Measurements from ENCODE around the gene CLCN6. TPM values are rescaled to one million over a fixed set of nuclear protein-coding genes. Genes with fewer than 3 reads are reported as not detected.

Gene CLCN6
- total and polyA plus RNA-seq, 2 of the 13 experiments (the other 11 are each of a cell fraction or from before 2014, with no cell fraction given): 14.9 to 19.3 TPM

DNA sequence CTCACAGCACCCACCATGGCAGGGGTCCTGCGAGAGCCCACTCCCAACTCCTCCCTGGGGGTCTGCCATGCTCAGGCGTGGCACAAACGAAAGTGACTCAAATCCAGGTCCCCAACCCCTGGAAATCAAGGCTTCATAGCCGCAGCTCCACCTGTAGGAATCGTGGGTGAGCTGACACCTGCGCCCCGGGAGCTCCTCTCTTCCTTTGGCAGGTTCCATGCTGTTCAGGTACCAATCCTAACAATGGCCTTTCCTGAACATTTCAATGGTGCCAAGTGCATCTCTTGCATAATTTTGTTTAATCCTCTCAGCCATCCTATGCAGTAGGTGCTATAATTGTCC, 81.6 kb downstream of the CLCN6 start (continued):
- TF ChIP-seq ZNF687 (CRISPR knock-in tag; IDR thresholded peaks at IDR 0.05) (no peak), ZNF775 (CRISPR knock-in tag; IDR thresholded peaks at IDR 0.05; ENCODE audit: borderline replicate concordance) (no peak), RFX1 (IDR thresholded peaks at IDR 0.05) (no peak), RBAK (CRISPR knock-in tag; IDR thresholded peaks at IDR 0.05) (no peak), RAD51 (IDR thresholded peaks at IDR 0.05; ENCODE audit: borderline replicate concordance) (no peak), ISL2 (CRISPR knock-in tag; IDR thresholded peaks at IDR 0.05) (no peak), PHB2 (IDR thresholded peaks at IDR 0.05; ENCODE audit: partially characterized antibody) (no peak)
- TF ChIP-seq, protein P1, sequence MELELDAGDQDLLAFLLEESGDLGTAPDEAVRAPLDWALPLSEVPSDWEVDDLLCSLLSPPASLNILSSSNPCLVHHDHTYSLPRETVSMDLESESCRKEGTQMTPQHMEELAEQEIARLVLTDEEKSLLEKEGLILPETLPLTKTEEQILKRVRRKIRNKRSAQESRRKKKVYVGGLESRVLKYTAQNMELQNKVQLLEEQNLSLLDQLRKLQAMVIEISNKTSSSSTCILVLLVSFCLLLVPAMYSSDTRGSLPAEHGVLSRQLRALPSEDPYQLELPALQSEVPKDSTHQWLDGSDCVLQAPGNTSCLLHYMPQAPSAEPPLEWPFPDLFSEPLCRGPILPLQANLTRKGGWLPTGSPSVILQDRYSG (CRISPR knock-in tag; IDR thresholded peaks at IDR 0.05): no peak
- TF ChIP-seq, protein P2, sequence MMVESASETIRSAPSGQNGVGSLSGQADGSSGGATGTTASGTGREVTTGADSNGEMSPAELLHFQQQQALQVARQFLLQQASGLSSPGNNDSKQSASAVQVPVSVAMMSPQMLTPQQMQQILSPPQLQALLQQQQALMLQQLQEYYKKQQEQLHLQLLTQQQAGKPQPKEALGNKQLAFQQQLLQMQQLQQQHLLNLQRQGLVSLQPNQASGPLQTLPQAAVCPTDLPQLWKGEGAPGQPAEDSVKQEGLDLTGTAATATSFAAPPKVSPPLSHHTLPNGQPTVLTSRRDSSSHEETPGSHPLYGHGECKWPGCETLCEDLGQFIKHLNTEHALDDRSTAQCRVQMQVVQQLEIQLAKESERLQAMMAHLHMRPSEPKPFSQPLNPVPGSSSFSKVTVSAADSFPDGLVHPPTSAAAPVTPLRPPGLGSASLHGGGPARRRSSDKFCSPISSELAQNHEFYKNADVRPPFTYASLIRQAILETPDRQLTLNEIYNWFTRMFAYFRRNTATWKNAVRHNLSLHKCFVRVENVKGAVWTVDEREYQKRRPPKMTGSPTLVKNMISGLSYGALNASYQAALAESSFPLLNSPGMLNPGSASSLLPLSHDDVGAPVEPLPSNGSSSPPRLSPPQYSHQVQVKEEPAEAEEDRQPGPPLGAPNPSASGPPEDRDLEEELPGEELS (CRISPR knock-in tag; IDR thresholded peaks at IDR 0.05): no peak

Measured in HepG2 (cell line).